Measurements from ENCODE around the gene ZNF148.

DNA sequence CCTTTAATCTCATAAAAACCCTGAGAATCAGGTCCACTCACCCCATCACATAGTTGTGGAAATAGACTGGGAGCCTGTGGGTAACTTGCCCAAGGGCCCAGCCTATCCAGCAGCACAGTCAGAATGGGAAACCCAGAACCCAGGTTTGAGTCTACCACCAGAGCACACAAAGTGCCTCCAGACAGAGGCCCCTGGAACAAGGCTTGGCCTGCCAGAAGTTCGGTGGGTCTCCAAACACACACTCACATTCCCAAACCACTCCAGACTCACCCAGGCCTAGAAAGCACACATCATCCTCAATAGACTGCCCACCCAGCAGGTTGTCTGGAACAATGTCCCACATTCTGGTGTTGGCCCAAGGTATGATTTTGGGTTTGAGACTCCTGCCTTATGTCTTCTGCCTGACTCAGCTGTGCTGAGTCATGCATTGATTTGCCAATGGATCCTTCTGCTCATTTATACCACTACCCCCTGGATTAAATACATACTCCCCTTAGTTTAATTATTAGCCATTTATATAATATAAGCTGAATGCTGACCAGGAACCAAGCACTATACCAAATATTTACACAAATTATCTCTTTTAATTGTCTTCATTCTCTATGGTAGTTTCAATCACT lies 167.1 kb downstream of the ZNF148 start:
- TF ChIP-seq POLR2AphosphoS5 (IDR thresholded peaks at IDR 0.05; ENCODE audit: low read depth, low read length) (no peak), REST (IDR thresholded peaks at IDR 0.05; ENCODE audit: insufficient read depth in 1 of 2, low read depth in 2 of 2, low read length in 2 of 2) (no peak)
